NT2/D1 (cell line): ENCODE results near the gene MRPS10.

Experiments
- DNase-seq: peaks from one replicate; pipeline ENCODE4 v3.0.0-alpha.2; 2011; ENCODE audit warnings: low read depth, low spot score
- H3K27me3 ChIP-seq: 2 replicates; pipeline ENCODE4 v1.6.0; 2011; ENCODE audit warnings: mild to moderate bottlenecking; ENCODE audit not compliant: insufficient read length, insufficient read depth
- H3K36me3 ChIP-seq: 2 replicates; pipeline ENCODE4 v1.6.1; 2011; ENCODE audit warnings: mild to moderate bottlenecking, low read length, mixed read lengths; ENCODE audit not compliant: insufficient read depth, insufficient read length
- H3K4me1 ChIP-seq: 2 replicates; pipeline ENCODE4 v1.5.1; 2011; ENCODE audit not compliant: insufficient read depth, insufficient read length
- H3K4me3 ChIP-seq: 2 replicates; pipeline ENCODE4 v1.5.1; 2011; ENCODE audit warnings: low read depth; ENCODE audit not compliant: insufficient read length
- H3K9ac ChIP-seq: 2 replicates; pipeline ENCODE4 v1.6.0; 2011; ENCODE audit warnings: low read depth; ENCODE audit not compliant: insufficient read length
- H3K9me3 ChIP-seq: 2 replicates; pipeline ENCODE4 v1.5.1; 2011; ENCODE audit warnings: mild to moderate bottlenecking, low read length; ENCODE audit not compliant: insufficient read depth
- SUZ12 ChIP-seq: IDR thresholded peaks from 2 replicates; pipeline ENCODE4 v1.6.1; 2011; ENCODE audit not compliant: insufficient read length, insufficient read depth; ENCODE audit errors: extremely low read depth
- YY1 ChIP-seq: IDR thresholded peaks from 2 replicates; pipeline ENCODE4 v1.6.1; 2011; ENCODE audit not compliant: insufficient read length, insufficient read depth
- ZNF274 ChIP-seq: IDR thresholded peaks from 2 replicates; pipeline ENCODE4 v1.6.1; 2011; ENCODE audit warnings: mild to moderate bottlenecking, low read depth, low read length

Gene MRPS10

DNA sequence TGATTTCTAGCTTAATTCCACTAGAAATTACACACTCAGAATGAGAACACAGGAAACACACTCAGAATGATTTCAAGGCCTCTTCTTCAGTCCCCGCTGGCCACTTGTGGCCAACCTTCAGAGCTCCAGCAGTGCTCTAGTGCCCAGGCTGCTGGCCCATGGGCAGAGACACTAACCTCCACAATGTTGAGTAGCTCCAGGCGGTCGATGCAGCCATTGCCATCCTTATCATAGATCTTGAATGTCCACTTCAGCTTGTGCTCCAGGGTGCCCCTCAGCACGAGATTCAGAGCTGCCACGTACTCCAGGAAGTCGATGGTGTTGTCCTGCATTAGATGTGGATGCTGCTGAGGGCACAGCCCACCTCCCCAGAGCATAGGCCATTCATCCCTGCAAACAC is 29.3 kb downstream of the MRPS10 start:
- Histone ChIP-seq H3K9ac (no peak overlapping the region), H3K4me1 (peaks cover 5% of the 10 kb centered on the region)
- DNase-seq: no peak

DNA sequence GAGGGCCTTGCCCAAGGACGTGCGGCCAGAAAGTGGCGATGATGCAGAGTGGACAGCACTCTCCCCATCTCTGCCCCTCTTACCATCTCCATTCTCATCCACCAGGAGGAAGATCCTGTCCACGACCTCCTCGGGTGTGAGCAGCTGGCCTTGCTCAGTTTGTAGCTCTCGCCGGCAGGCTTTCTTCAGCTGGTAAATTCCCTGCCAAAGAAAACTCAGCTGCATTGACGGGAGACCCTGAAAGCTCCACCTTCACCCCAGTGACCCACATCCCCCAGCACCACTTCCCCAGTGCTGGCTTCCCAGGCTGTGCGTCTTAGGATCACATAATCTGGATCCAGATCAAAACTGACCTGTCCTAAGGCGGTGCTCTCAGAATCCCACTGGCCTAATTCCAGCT is 32.1 kb downstream of the MRPS10 start:
- H3K36me3 ChIP-seq: no peaks in the 10 kb centered on the region
- H3K9ac ChIP-seq: no peak overlapping the region
- no peaks in the 10 kb centered on the region for H3K9me3 ChIP-seq
- H3K4me3 ChIP-seq: no peak overlapping the region
- DNase-seq: no peak
- TF ChIP-seq SUZ12 (no peak), ZNF274 (no peak), YY1 (no peak)
- H3K4me1 ChIP-seq: peaks cover 5% of the 10 kb centered on the region
- H3K27me3 ChIP-seq: no peaks in the 10 kb centered on the region

More for the DNA sequence above, 29.3 kb downstream of the MRPS10 start:
- Histone ChIP-seq H3K9me3 (no peaks in the 10 kb centered on the region), H3K4me3 (no peak overlapping the region), H3K27me3 (no peaks in the 10 kb centered on the region), H3K36me3 (no peaks in the 10 kb centered on the region)
- TF ChIP-seq YY1: no peak
- TF ChIP-seq ZNF274: no peak
- no peak for TF ChIP-seq SUZ12

DNA sequence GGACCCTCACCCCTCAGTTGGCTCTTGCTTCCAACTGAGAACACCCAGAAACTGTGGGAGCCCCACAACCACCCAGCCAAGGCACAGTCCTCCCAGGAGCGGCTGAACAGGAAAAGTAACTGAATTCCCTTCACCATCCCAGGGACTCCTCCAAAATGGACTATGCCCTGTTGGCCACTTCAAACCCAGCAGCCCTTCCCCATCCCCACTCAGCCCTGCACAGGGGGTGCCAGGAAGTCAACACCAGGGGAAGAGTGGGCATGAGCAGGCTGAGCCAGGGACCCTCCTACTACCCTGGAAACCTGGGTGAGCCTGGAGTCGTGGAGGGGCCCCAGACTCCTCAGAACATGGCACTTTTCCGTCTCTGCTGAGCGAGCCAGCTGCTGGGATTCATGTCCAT is 33.2 kb downstream of the MRPS10 start:
- DNase-seq: no peak
- Histone ChIP-seq H3K27me3 (no peaks in the 10 kb centered on the region), H3K4me3 (no peak overlapping the region), H3K36me3 (no peaks in the 10 kb centered on the region), H3K9me3 (no peaks in the 10 kb centered on the region), H3K4me1 (peaks cover 5% of the 10 kb centered on the region), H3K9ac (no peak overlapping the region)
- no peak for TF ChIP-seq SUZ12
- TF ChIP-seq YY1: no peak
- TF ChIP-seq ZNF274: no peak

DNA sequence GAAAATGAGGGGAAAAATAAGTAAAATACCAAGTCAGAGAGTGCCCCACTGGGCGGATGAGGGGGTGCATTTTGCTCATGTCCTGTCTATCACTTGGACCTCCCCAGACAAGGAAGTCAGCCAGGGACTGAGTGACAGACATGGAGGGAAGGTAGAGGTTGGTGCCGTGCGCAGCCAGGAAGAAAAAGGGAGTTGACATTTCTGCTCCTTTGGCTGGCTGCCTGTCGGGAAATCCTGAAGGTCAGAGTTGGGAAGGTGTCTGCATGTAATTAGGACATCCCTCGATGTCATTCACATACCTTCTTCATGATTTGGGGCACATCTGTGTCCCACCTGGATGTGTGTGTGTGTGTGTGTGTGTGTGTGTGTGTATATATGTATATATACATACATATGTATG is 35.6 kb downstream of the MRPS10 start:
- Histone ChIP-seq H3K9me3 (no peaks in the 10 kb centered on the region), H3K4me3 (no peak overlapping the region), H3K9ac (no peak overlapping the region), H3K36me3 (no peaks in the 10 kb centered on the region), H3K27me3 (no peaks in the 10 kb centered on the region), H3K4me1 (peaks cover 10% of the 10 kb centered on the region)
- TF ChIP-seq YY1 (no peak), SUZ12 (no peak), ZNF274 (no peak)
- no peak for DNase-seq

DNA sequence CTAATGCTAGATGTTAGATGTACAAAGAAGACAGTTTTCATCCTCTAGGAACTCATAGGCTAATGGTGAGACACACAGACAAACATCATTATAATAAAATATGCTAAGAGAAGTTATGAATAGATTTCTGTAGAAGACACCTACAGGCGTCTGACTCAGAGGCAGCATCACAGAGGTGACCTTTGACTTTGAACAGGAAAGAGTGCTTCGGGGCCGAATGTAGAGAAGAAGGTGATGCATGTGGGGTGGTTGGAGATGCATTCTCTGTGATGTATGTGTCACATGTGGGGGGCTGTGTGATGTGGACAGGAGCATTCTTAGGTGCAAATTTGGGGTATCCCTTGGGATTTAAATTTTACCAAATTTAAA is 37.7 kb downstream of the MRPS10 start:
- no peaks in the 10 kb centered on the region for H3K9me3 ChIP-seq

DNA sequence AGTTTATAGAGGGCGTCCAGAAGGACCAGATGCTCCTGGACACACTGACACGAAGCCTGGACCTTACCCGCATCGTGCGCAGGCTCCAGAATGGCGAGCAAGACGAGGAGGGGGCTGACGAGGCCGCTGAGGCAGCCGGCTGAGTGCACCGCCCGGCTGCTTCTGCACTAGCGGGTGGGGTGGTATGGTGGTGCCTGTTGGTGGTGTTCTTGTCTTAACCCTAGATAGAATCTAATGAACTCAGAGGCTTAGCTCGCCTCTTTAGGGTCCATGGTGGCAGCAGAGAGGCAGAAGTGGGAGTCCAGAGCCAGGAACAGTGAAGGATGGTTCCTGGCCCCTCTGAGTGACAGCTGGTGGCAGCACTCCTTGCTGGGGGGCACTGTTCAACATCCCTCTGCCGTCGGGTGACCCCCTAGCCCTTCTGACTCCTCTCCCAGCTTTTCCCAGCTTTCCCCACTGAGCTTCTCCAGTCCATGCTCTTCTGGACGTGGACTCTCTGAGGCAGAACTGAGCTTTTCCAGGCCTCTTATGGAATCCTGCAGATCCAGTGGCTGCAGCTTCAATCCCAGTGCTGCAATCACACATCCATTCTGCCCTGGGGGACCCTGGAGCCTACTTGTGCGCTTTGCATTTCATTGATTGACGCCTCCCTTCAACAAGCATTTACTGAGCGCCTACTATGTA is 38.3 kb downstream of the MRPS10 start:
- Histone ChIP-seq H3K9ac (no peak overlapping the region), H3K4me3 (no peak overlapping the region), H3K9me3 (no peaks in the 10 kb centered on the region), H3K36me3 (no peaks in the 10 kb centered on the region), H3K27me3 (no peaks in the 10 kb centered on the region), H3K4me1 (peaks cover 5% of the 10 kb centered on the region)
- no peak for DNase-seq
- TF ChIP-seq YY1: no peak
- no peak for TF ChIP-seq ZNF274
- TF ChIP-seq SUZ12: no peak

More for the DNA sequence above, 37.7 kb downstream of the MRPS10 start:
- Histone ChIP-seq H3K36me3 (no peaks in the 10 kb centered on the region), H3K27me3 (no peaks in the 10 kb centered on the region), H3K9ac (no peak overlapping the region), H3K4me1 (peaks cover 8% of the 10 kb centered on the region), H3K4me3 (no peak overlapping the region)
- DNase-seq: no peak
- TF ChIP-seq YY1 (no peak), ZNF274 (no peak), SUZ12 (no peak)

DNA sequence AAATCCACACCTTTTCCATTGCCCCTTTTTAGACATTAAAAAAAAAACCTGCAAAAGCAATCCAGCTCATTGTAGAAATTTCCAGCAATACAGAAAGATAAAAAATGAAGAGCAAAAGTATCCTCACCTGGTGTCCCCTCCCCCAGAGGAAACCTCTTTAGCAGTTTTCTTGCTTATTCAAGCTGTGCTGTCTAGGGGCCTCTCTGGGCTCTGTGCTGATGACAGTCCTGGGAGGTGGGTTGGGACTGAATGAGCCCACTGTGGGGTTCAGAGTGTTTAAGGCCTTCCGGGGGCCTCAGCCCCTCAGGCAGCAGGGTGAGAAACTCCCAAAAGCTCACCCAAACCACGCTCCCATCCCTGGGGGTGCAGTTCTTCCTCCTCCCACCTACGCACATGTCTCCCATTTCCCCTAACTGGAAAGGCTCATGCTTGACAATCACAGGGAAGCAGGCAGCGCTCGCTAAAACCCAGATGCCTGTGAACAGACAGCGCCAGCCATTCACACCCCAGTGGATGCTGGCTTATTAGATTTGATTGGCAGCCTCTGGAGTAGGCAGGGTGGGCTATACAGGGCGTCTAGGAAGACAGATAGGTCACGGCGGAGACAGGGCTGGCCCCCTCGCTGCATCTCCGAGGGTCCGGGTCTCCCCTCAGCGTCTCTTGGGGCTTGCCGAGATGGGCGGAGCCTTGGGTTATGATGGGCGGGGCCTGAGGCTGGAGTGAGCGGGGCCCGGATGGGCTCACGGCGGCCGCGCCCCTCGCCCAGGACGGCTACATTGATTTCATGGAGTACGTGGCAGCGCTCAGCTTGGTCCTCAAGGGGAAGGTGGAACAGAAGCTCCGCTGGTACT is 39.9 kb downstream of the MRPS10 start:
- no peak for DNase-seq
- TF ChIP-seq YY1 (no peak), SUZ12 (no peak), ZNF274 (no peak)
- H3K9me3 ChIP-seq: no peaks in the 10 kb centered on the region
- peak overlapping the region; percentile 45 for H3K4me3 ChIP-seq
- peak overlapping the region; percentile 63 for H3K9ac ChIP-seq
- peaks cover 5% of the 10 kb centered on the region for H3K4me1 ChIP-seq
- H3K27me3 ChIP-seq: no peaks in the 10 kb centered on the region
- no peaks in the 10 kb centered on the region for H3K36me3 ChIP-seq
